GM13976 (cell line): ENCODE measurements around the gene DNAH8.

Experiments
- DNase-seq: peaks from one replicate; pipeline ENCODE4 v3.0.0; 2012; ENCODE audit warnings: low spot score
- CTCF ChIP-seq: IDR thresholded peaks from 2 replicates; pipeline ENCODE4 v1.5.1; 2012; ENCODE audit warnings: borderline replicate concordance, mild to moderate bottlenecking; ENCODE audit not compliant: insufficient read depth; ENCODE audit errors: extremely low read depth, missing control alignments, control extremely low read depth
- in situ Hi-C: fragments of 300-500 bp; cut with MboI; formaldehyde crosslinking; loops from one replicate; pipeline ENCODE4 v1.12.0; 2022; ENCODE audit warnings: low sequenced_read_pairs, mixed read lengths, inconsistent platforms; ENCODE audit not compliant: unreplicated experiment

The DNAH8 gene

DNA sequence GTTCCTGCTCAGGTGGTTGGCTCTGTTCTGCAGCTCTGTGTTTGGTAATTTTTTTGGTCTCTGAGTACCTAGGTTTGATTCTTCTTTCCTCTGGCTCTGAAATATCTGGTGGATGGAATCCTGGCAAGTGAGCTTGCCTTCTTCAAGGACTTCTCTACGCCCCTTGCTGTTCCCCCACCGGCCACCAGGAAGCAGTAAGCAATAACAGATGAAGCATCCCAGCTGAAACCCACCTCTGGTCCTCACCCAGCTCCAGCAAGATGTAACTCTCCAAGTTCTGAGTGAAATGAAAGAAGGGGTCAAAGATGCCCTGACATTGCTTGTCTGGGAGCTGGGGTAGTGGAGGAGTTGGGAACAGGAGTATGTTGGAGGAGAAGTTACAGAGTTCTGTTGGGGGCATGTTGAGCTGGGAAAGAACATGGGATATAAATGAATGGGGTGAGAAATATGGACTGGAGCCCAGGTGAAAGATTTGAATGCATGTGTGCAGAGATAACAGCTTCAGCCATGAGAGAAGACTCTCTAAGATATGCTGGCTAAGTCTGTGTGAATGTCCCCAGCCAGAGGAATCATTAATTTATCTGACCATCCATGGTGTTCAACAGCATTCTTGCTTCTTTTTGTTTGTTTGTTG, 282.1 kb downstream of the DNAH8 start:
- in situ Hi-C loops: loop anchor here (10.0 kb wide), 1 partner anchor 308 kb away; no protein-coding TSS in a partner anchor
- TF ChIP-seq CTCF: peak; percentile 42
- DNase-seq: no peak

DNA sequence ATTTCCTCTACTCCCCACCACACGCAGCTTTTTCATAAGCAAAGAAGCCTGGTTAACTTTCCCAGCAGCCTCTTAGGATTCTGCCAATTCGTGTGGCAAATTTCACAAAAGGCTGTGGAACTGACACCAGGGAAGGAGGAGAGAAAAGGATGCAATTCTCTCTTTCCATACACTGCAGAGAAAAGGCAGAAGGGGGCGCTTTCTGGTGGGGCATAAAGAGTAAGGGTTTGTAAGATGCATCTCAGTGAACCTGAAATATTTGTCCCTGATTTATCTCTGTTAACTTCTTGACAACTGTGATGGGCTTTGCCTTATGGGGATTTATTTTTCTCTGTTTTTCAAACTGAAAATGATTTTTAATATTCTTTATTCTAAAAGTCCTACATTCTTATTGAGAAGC, 288.0 kb downstream of the DNAH8 start:
- DNase-seq: no peak
- in situ Hi-C loops: no loop called here
- TF ChIP-seq CTCF: no peak

DNA sequence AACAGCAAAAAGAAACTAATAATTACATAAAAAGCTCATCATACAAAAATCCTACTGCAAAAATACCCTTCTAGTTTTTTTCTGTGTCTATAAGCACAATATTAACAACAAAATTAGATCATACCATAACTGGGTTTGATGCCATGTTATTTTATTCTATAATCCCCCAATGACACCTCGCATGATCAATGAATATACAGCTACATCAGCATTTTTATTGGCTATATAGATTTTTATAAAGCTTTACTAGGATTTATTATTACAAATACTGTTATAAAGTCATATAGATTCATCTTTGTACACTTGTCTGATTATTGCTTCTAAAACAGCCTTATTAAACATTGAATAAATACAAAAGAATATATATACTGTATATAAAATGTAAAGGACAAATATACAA, 288.4 kb downstream of the DNAH8 start:
- no peak for DNase-seq
- in situ Hi-C loops: no loop called here
- no peak for TF ChIP-seq CTCF

DNA sequence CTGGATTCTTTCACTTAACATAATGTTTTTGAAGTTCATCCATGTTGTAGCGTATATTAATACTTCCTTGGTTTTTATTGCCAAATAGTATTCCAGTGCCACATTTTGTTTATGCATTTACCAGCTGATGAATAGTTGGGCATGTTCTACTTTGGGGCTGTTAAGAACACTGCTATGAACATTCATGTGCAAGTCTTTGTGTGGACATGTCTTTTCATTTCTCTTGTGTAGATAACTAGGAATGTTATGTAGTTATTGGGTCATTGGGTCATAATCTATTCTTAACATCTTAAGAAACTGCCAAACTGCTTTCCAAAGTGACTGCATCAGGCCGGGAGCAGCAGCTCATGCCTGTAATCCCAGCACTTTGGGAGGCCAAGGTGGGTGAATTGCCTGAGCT, 289.7 kb downstream of the DNAH8 start:
- TF ChIP-seq CTCF: no peak
- in situ Hi-C loops: no loop called here
- DNase-seq: no peak

- in situ Hi-C loops: no loop called here
- no peak for TF ChIP-seq CTCF
These were observed 290.7 kb downstream of the DNAH8 start for GRCh38 chr6:39005774-39006173.

GRCh38 chr6:39007575-39007974, 292.5 kb downstream of the DNAH8 start:
- in situ Hi-C loops: no loop called here
- DNase-seq: no peak
- no peak for TF ChIP-seq CTCF

More at GRCh38 chr6:39005774-39006173, 290.7 kb downstream of the DNAH8 start:
- no peak for DNase-seq
